VCaP (cell line): ENCODE data around the gene TRPT1.

Experiments
- H3K27ac ChIP-seq: fragments of 450-650 bp; 2 replicates; pipeline ENCODE4 v1.5.1; 2017
- CTCF ChIP-seq: fragments of 450-650 bp; conservative IDR thresholded peaks from 2 replicates; pipeline ENCODE4 v1.5.1; 2017; ENCODE audit warnings: mild to moderate bottlenecking, moderate library complexity

The TRPT1 gene

GRCh38 chr11:64218628-64219353 is 7.2 kb downstream of the TRPT1 start:
- TF ChIP-seq CTCF, result peak; percentile 32; the same call in 1 of the 2 replicates
- peak overlapping the region; percentile 80 for H3K27ac ChIP-seq

GRCh38 chr11:64216879-64217278 is 9.1 kb downstream of the TRPT1 start:
- H3K27ac ChIP-seq, result peak overlapping the region; percentile 80
- TF ChIP-seq CTCF, result peak; percentile 38

- no peak overlapping the region for H3K27ac ChIP-seq
- no peak for TF ChIP-seq CTCF
Observed at GRCh38 chr11:64211181-64211872, 14.7 kb downstream of the TRPT1 start.

GRCh38 chr11:64210301-64211020 is 15.5 kb downstream of the TRPT1 start:
- TF ChIP-seq CTCF, result no peak

DNA sequence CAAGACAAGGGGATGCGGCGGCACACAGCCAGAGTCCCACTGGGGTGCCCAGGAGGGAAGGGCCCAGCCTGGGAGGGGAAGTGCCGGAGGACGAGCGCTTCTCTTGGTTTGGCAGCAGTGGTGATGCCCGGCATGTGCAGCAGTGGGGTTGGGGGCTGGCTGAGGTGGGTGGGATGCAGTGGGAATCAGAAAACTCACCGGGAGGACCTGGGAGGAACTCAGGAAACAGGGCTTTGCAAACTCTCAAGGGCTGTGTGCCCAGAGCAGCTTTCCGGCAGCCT is 16.5 kb downstream of the TRPT1 start:
- TF ChIP-seq CTCF, result no peak
- peak overlapping the region; percentile 2; the same call in 1 of the 2 replicates for H3K27ac ChIP-seq

More at GRCh38 chr11:64210301-64211020, 15.5 kb downstream of the TRPT1 start:
- no peak overlapping the region for H3K27ac ChIP-seq

DNA sequence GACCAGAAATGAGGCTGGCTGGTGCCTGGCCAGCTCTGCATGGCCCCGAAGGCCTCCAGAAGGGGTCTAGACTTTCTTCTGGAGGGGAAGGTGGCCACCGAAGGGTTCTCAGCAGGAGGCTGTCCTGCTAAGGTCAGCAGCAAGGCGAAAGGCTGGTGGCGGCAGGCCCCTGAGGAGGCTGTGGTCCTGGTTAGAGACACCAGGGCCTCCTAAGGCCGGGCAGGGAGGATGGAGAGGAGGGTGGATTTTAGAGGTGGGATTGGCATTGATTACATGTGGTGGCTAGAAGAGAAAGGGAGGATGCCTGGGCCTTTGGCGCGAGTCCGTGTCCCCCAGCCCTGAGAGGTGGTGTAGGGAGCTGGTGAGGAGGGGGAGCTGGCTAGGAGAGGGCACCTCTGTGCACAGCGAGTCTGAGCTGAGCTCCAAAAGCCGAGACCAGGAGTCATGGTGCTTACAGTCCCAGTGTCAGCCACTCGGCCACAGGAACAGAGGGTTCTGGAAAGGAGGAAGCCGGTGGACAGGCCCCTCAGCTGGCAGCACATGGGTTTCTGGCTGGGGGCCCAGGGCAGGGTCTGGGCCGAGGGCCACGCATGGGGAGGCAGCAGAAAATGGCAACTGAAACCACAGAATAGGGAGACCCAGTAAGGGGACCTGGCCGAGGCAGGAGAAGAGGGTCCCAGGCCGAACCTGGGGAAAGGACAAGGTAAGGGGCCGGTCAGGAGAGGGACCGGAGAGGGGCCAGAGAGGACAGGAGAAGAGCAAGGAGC is 17.0 kb downstream of the TRPT1 start:
- no peak for TF ChIP-seq CTCF
- peak overlapping the region; percentile 2 for H3K27ac ChIP-seq
